HG02571 (cell line): Measurements from ENCODE around the gene TNXB.
"Not testable (repeated sequence)": the region's sequence is repeated elsewhere in the genome, so short reads cannot be mapped to it uniquely, and the experiment has no call there.

ENCODE experiments used
- ATAC-seq: cut with Tn5 transposase; IDR thresholded peaks from one replicate; pipeline ENCODE4 v1.9.1; 2021; ENCODE audit warnings: mild to moderate bottlenecking, moderate library complexity; ENCODE audit not compliant: unreplicated experiment

TNXB gene

GRCh38 chr6:32146287-32146686 lies 37.1 kb upstream of the TNXB start:
- no peak for ATAC-seq

DNA sequence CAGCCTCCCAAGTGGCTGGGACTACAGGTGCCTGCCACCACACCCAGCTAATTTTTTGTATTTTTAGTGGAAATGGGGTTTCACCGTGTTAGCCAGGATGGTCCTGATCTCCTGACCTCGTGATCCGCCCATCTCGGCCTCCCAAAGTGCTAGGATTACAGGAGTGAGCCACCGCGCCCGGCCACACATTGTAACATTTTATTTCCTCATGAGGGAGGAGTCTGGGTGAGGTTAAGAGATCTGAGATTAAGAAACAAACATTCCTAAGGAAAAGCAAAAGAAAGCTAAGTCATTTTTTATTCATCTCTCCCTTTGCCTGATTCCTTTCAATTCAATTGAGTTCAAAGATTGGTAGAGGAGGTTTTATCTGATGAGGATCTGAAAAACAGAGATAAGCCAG lies 35.1 kb upstream of the TNXB start:
- not testable (repeated sequence) for ATAC-seq

- no peak for ATAC-seq
These were observed 31.4 kb upstream of the TNXB start for GRCh38 chr6:32140420-32141046.

- no peak for ATAC-seq
These were observed 30.5 kb upstream of the TNXB start for GRCh38 chr6:32139590-32139989.

DNA sequence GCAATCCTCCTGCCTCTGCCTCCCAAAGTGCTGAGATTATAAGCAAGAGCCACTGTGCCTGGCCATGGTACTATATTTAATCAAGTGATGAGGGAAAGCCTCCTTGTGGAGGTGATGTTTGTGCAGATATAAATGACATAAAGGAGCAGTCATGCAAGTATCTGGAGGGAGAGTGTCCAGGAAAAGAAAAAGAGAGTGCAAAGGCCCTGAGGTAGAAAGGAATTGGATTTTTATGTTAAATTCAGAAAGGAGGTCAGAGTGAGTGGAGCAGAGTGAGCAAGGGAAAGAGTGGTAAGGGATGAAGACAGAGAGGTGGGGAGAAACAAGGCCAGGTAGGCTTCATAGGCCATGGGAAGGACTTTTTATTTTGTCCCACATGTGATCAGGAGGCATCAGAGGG lies 28.3 kb upstream of the TNXB start:
- ATAC-seq = no peak

DNA sequence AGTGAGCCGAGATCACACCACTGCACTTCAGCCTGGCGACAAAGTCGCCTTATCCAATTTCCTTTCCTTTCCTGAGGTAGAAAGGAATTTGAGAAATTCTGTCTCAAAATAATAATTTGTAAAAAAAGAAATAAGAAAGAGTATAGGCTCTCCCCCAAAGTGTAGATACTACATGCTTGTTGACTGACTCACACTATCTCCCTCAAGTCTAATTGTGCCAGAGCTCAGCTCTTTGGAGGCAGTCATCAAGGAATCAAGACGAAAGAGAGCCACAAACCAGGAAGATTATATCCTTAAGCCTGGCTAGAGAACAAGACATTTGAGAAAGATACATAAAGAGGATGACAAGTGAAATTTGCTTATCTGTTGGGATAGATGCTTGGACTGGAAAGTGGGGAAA lies 24.6 kb upstream of the TNXB start:
- no peak for ATAC-seq

DNA sequence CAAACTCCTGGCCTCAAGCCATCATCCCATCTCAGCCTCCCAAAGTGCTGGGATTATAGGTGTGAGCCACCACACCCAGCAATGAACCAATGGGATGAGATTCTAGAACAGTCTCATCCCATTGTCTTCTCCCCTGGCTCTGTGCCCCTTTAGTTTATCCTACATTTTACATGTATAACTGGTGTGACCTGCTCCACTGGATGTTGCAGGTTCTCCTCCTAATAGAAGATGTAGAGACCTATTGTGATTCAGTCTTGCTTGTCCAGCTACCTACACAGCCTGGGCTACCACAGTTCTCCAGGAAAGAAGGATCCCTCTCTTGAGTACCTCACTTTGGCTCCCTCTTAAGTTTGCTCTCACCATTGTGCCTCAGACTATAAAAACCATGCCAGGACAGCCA lies 23.0 kb upstream of the TNXB start:
- no peak for ATAC-seq

DNA sequence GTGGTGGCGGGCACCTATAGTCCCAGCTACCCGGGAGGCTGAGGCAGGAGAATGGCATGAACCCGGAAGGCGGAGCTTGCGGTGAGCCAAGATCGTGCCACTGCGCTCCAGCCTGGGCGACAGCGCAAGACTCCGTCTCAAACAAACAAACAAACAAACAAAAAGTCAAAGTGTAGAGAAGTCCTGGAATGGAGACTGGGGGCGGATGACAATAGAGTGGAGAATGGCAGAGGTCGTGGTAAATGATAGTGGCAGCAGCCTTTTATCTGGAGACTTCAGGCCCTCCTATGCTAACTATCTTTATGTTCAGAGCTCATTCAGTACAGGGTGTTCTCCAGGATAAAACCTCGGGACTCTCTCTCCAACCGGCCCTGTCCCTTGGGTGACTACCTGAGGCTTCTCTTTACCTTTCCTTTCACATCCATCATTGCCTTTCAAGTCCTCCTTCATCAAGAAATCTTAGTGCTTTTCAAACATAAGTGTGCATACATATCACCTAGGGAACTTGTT lies 22.4 kb upstream of the TNXB start:
- no peak for ATAC-seq

DNA sequence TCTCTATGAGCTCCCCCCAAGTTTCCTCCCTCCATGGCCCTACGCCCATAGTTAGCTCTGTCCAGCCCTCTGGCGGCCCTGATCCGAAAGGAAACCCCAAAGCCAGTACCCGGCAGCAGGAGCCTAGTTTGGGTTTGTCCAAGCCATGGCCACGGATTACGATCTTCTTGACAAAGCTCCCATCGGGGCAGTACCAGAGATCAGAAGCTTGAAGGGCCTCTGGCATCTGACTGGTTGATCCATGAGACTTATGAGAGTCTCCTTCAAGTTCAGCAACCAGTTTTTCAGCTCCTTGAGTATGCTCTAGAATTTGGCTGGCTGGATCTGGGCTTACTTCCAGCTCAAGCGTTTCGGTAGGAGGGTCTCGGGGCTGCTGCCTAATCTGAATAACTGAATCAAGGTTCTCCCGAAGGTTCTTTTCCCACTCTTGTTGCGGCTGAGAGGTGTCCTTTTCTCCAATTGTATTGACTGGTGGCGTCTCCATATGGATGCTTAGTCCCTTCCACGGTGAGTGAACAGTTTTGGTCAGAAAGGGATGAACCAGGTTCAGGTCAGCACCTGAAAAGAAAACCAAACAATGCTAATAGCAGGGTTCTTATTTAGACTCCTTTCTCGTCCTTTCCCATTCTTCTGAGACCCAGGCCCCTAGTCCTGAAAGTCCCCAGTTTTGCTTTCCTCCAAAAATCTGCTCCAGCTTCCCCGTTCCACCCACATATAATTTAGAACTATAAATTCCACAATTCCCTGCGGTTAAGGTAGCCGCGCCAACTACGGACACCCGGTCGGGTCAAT lies 20.4 kb upstream of the TNXB start:
- ATAC-seq = no peak

DNA sequence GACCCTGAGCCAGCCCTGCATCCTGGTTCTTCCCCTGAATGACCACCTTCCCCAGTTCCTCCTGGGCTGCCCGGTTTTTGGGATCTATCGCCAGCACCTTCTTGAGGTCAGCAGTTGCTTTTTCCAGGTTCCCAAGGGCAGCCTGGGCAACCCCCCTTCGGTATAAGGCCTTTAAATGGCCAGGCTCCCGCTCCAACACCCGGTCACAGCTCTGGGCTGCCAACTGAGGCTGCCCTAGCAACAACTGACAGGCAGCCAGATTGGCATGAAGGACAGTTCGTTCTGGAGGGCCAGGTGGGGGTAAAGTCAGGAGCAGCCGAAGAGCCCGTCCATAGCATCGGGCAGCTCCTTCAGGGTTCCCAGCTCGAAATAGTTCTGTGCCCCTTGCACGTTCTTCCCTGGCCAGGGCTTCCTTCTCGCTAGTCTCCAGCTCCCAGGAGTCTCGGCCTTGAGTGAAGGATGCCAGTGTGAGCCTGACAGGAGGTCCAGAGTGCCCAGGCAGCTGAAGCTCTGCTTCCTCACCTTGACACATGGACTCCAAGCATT lies 19.7 kb upstream of the TNXB start:
- ATAC-seq = no peak

DNA sequence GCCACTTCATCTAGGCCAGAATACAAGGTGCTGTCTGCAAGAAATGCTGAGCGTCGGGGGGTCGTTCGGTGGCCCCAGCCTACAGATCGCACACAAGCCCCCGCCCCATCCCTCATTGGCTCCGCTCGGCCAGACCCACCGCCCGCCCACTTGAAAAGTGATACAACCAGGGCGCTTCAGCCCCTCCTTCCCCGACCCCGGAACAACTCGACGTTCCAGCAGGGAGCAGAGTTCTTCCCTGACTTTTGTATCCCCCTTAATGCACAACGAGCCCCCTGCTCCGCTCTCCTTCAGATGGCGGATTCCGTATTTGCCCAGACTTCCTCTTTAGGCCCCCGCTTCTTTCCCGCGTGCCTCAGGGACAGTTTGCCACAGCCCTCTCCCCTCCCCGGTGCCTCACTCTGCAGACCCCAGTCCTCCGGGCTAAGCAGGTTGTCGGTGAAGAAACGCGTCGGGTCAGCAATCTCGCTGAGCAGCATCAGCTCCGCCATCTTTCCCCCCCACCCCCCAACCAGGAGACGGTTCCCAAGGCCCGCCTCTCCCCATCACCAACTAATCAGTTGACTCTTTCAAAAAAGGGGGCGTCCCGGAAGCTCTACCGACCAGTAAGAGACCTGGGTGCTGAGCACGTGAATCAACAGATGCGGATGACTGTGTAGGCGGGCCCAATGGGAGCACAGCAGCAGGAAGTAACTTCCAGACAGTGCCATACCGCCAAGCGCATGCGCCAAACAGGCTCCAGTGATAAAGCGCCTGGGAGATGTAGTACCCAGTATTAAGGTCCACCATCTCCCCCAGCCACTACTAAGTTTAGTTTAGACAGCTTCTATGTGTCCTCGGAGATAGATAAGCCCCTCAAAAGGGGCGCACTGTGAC lies 18.8 kb upstream of the TNXB start, which contains the start of gene ATF6B:
Gene ATF6B, minus strand, starts transcription at position 530 of the 876 bp plus-strand sequence. Its CDS starts 39 bp downstream, at position 491.
- peak; percentile 70 for ATAC-seq

GRCh38 chr6:32127409-32127716 lies 18.2 kb upstream of the TNXB start:
- ATAC-seq = no peak

DNA sequence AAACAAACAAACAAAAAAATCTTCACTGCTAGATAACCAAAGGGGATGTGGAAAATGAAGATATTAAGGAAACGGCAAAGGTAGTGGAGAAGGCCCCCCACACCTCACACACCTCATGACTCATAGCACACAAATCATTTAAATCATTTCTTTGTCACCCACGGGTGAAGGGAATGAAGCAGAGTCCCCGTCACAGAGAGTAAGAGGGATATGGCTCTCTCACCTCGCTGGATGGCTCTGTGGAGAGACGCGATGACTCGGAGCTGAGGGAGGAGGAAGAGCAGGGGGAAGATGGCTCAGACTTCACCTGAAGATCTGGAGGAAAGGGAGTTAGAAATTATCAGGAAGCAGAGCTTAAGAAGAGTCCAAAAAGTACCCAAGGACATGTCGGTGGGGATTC lies 17.7 kb upstream of the TNXB start:
- ATAC-seq = no peak

DNA sequence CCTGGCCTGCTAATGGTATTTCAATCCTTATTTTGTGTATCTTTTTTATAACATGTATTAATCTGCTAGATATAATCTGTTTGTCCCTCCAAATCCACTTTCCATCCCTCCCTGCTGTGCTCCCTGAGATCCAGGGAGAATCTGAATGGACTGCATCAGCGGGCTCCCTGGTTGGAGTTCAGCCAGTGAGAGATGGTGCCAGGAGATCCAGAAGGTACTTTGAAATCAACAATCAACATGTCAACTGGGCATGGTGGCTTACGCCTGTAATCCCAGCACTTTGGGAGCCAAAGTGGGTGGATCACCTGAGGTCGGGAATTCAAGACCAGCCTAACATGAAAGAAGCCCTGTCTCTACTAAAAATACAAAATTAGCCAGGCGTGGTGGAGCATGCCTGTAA lies 14.5 kb upstream of the TNXB start:
- no peak for ATAC-seq

DNA sequence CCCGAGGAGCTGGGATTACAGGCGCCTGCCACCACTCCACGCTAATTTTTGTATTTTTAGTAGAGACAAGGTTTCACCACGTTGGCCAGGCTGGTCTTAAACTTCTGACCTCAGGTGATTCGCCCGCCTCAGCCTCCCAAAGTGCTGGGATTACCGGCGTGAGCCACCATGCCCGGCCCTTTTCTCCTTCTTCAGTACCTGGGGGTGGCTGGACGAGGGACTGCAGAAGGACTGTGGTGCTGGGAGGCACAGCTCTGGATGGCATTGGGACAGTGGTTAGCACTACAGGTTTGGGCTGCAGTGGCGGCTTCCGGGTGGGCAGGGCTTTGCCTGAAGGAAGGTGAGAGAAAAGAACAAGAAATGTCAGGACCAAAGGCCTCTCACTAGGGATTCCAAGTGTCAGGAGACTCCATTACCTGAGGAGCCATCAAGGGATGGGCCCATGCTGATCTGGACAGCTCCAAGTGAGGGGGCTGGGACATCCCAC lies 11.5 kb upstream of the TNXB start:
- ATAC-seq = no peak

GRCh38 chr6:32118782-32119628 lies 9.9 kb upstream of the TNXB start:
- no peak for ATAC-seq

DNA sequence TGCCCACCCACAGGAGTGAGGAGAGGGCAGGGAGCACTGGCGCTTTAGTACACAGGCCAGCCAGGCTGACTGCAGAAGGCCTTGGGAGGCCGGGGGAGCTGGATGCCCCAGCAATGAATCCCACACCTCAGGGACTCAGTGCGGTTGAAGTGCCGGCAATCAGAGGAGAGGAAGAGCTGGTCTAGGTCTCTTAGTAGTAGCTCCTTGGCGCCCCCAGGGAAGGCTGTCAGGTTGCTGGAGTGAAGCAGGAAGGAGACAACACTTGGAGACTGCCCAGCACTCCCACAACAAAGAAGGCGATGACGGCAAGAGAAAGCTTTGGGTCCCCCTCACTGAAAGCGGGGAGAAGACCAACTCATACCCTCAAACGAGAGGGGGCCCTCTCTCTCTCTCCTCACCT lies 8.3 kb upstream of the TNXB start:
- ATAC-seq = no peak

DNA sequence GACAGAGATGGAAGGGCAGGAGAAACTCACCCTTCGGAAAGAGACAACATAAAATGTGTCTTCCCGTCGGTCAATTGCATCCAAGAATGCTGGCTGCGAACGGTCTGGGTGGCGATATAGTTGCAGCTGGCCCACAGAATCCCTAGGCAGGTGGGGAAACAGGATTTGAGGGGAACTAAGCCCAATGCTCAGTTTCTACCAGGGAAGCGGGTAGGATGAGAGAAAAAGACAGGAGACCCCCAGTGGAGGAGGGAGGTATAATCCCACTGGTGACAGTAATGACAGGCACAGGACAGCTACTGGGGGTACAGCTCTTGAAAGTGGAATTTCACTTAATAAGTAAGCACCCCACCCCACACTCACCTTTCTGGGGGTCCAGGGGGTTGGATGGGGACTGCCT lies 7.5 kb upstream of the TNXB start:
- no peak for ATAC-seq

DNA sequence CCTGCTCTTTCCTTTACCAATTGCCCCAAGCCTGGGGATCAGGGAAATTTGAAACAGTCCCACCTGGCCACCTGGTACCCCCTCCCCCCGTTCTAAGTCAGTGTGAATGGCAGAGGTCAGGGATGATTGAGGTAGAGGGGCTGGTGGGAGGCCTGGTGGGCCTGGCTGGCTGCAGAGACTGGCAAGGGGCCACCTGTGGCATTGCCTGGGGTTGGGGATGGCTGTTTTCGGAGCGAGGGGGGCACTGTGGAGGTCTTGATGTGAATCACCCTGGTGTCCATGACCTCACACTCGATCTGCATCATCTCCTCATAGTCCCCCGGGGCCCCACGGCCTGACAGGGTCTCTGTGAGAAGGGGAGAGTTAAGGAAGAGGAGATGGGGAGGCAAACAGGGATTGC lies 6.5 kb upstream of the TNXB start:
- no peak for ATAC-seq

GRCh38 chr6:32114796-32115195 lies 5.7 kb upstream of the TNXB start:
- no peak for ATAC-seq
